Activated T-cell treated with anti-CD3 and anti-CD28 coated beads, Interleukin-2, amount 50 U/mL, for 24 hours (primary cell): ENCODE measurements around the gene CTPS1.

ENCODE experiments used
- DNase-seq: peaks from one replicate; pipeline ENCODE4 v3.0.0-alpha.2; 2020
- H3K27ac Mint-ChIP-seq: 2 replicates; pipeline ENCODE4 v1.8.0; 2020; ENCODE audit warnings: mild to moderate bottlenecking, mixed read lengths
- H3K27me3 Mint-ChIP-seq: 2 replicates; pipeline ENCODE4 v1.8.0; 2020; ENCODE audit warnings: mixed read lengths
- H3K36me3 Mint-ChIP-seq: 2 replicates; pipeline ENCODE4 v1.8.0; 2020; ENCODE audit warnings: low read depth, mixed read lengths
- H3K4me1 Mint-ChIP-seq: 2 replicates; pipeline ENCODE4 v1.8.0; 2020; ENCODE audit warnings: low read depth, mixed read lengths
- H3K4me3 Mint-ChIP-seq: 2 replicates; pipeline ENCODE4 v1.8.0; 2020; ENCODE audit warnings: mild to moderate bottlenecking, moderate library complexity, mixed read lengths
- H3K9me3 Mint-ChIP-seq: 2 replicates; pipeline ENCODE4 v1.8.0; 2020; ENCODE audit warnings: mixed read lengths

CTPS1 gene

GRCh38 chr1:40997096-40997495 lies 17.6 kb downstream of the CTPS1 start:
- Mint-ChIP-seq H3K4me3 (no peak overlapping the region), H3K9me3 (no peaks in the 10 kb centered on the region), H3K4me1 (peaks cover 20% of the 10 kb centered on the region), H3K36me3 (peaks cover 95% of the 10 kb centered on the region), H3K27ac (no peak overlapping the region), H3K27me3 (no peaks in the 10 kb centered on the region)
- no peak for DNase-seq

GRCh38 chr1:40998668-40999067 lies 19.2 kb downstream of the CTPS1 start:
- DNase-seq, result no peak
- H3K9me3 Mint-ChIP-seq, result no peaks in the 10 kb centered on the region
- H3K4me3 Mint-ChIP-seq, result no peak overlapping the region
- H3K36me3 Mint-ChIP-seq, result peaks cover 96% of the 10 kb centered on the region
- peaks cover 33% of the 10 kb centered on the region for H3K4me1 Mint-ChIP-seq
- no peaks in the 10 kb centered on the region for H3K27me3 Mint-ChIP-seq
- H3K27ac Mint-ChIP-seq, result no peak overlapping the region

DNA sequence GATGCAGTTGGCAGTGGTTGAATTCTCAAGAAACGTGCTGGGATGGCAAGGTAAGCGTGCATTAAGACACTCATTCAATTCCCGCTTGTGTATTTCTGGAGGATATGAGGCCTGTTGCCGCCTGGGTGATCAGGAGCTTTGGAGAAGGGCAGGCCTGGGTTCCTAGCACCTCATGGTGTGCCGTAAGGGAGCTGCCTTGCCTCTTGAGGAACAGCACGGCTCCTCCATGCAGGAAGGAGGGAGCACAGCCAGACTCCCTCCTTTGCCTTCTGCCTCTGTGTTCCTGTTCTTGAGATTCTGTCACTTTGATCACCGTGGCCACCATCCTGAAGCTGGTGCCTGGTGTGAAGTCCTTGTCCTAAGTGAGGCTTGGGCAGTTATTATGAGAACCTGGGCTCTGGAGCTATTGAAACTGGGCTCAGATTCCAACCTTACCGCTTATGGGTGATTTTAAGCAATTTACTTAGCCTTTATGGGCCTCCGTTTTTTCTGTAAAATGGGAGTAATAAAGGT lies 23.7 kb downstream of the CTPS1 start:
- Mint-ChIP-seq H3K9me3 (no peaks in the 10 kb centered on the region), H3K4me3 (no peak overlapping the region), H3K27ac (peak overlapping the region; percentile 65), H3K36me3 (peaks cover 97% of the 10 kb centered on the region), H3K27me3 (no peaks in the 10 kb centered on the region), H3K4me1 (peaks cover 35% of the 10 kb centered on the region)
- DNase-seq, result no peak

DNA sequence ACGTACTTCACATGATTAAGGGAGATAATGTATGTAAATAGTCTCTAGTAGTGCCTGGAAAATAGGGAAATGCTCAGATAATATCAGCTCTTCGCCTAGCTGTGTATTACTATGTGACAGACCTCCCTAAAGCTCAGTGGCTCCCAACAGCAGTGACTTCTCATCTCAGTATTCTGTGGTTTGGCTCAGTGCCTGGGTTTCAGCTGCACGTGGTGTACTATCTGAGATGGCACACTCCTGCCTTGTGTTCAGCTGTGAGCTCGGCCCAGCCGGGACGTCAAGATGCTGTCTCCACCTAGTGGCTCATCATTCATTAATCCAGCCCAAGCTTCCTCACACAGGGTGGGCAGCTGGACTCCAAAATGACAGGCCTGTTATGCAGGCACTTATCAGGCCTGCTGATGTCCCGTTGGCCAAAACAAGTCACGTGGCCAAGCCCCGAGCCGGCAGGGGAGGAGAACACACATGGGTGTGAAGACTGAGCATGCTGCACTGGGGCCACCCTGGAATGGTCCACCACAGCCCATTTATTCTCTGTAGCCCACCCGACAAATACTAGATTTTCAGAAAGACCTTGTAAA lies 24.2 kb downstream of the CTPS1 start:
- peak; percentile 81 for DNase-seq
- H3K27ac Mint-ChIP-seq, result peak overlapping the region; percentile 65
- H3K4me3 Mint-ChIP-seq, result no peak overlapping the region
- H3K36me3 Mint-ChIP-seq, result peaks cover 97% of the 10 kb centered on the region
- no peaks in the 10 kb centered on the region for H3K9me3 Mint-ChIP-seq
- no peaks in the 10 kb centered on the region for H3K27me3 Mint-ChIP-seq
- H3K4me1 Mint-ChIP-seq, result peaks cover 35% of the 10 kb centered on the region

- Mint-ChIP-seq H3K4me3 (no peak overlapping the region), H3K27ac (no peak overlapping the region), H3K4me1 (peaks cover 29% of the 10 kb centered on the region), H3K9me3 (no peaks in the 10 kb centered on the region), H3K36me3 (peaks cover 99% of the 10 kb centered on the region), H3K27me3 (no peaks in the 10 kb centered on the region)
- DNase-seq, result no peak
Measured at GRCh38 chr1:41005876-41006275, 26.4 kb downstream of the CTPS1 start.

DNA sequence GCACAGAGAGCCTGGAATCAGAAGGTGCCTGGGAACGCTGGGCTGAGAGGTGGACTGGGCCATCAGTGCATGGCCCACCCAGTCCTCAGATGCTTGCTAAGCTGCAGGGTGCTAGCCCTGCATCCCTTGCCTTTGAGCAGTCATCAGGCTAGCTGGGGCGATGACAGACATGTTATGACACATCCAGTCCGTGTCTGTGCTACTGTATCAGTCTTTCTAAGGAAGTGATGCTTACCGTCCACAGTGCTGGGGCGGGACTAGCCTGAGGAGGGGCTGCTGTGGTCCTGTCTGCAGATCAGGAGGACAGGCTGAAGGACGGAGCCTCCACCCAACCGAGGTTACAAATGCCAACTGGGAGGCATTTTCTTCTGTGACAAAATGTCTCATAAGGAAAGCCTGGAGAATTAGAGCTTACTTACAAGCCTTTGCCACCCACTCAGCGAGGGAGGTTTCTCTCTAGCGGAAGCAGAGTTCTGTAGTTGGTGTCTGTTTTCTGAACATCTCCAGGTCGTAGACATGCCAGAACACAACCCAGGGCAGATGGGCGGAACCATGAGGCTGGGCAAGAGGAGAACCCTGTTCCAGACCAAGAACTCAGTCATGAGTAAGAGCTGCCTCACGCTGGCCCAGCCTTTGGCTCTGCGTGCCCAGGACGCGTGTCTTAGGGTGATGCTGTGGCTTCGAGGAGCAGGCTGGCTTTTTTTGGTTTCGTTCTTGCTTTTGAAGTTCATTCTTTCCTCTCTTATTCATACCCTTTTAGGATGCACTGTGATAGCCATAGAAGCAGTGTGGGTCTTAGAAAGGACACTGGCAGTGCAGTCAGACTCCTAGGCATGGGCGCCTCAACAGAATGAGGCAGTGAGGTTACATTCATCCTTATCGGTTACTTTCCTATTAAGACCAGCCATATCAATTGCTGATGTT lies 27.7 kb downstream of the CTPS1 start:
- Mint-ChIP-seq H3K4me1 (peaks cover 18% of the 10 kb centered on the region), H3K27ac (peak overlapping the region; percentile 41), H3K9me3 (no peaks in the 10 kb centered on the region), H3K36me3 (peaks cover 100% of the 10 kb centered on the region), H3K4me3 (no peak overlapping the region), H3K27me3 (no peaks in the 10 kb centered on the region)
- no peak for DNase-seq

GRCh38 chr1:41009466-41009865 lies 30.0 kb downstream of the CTPS1 start:
- Mint-ChIP-seq H3K27me3 (no peaks in the 10 kb centered on the region), H3K4me3 (no peak overlapping the region), H3K27ac (peak overlapping the region; percentile 14), H3K9me3 (no peaks in the 10 kb centered on the region), H3K36me3 (peaks cover 99% of the 10 kb centered on the region), H3K4me1 (peaks cover 6% of the 10 kb centered on the region)
- no peak for DNase-seq

GRCh38 chr1:41010345-41010744 lies 30.8 kb downstream of the CTPS1 start:
- H3K4me3 Mint-ChIP-seq, result no peak overlapping the region
- no peak for DNase-seq
- H3K27ac Mint-ChIP-seq, result no peak overlapping the region
- H3K27me3 Mint-ChIP-seq, result no peaks in the 10 kb centered on the region
- H3K4me1 Mint-ChIP-seq, result peaks cover 6% of the 10 kb centered on the region
- peaks cover 99% of the 10 kb centered on the region for H3K36me3 Mint-ChIP-seq
- H3K9me3 Mint-ChIP-seq, result no peaks in the 10 kb centered on the region

GRCh38 chr1:41013024-41013423 lies 33.5 kb downstream of the CTPS1 start:
- no peak overlapping the region for H3K4me3 Mint-ChIP-seq
- H3K36me3 Mint-ChIP-seq, result peaks cover 98% of the 10 kb centered on the region
- H3K4me1 Mint-ChIP-seq, result peaks cover 6% of the 10 kb centered on the region
- no peaks in the 10 kb centered on the region for H3K9me3 Mint-ChIP-seq
- H3K27me3 Mint-ChIP-seq, result no peaks in the 10 kb centered on the region
- no peak for DNase-seq
- no peak overlapping the region for H3K27ac Mint-ChIP-seq

- no peaks in the 10 kb centered on the region for H3K9me3 Mint-ChIP-seq
- no peaks in the 10 kb centered on the region for H3K27me3 Mint-ChIP-seq
- H3K36me3 Mint-ChIP-seq, result peaks cover 97% of the 10 kb centered on the region
- peaks cover 6% of the 10 kb centered on the region for H3K4me1 Mint-ChIP-seq
- H3K4me3 Mint-ChIP-seq, result no peak overlapping the region
- H3K27ac Mint-ChIP-seq, result peak overlapping the region; percentile 5
- DNase-seq, result no peak
Measured at GRCh38 chr1:41013796-41014195, 34.3 kb downstream of the CTPS1 start.

GRCh38 chr1:41014871-41015270 lies 35.4 kb downstream of the CTPS1 start:
- H3K36me3 Mint-ChIP-seq, result peaks cover 97% of the 10 kb centered on the region
- H3K27ac Mint-ChIP-seq, result peak overlapping the region; percentile 62
- no peaks in the 10 kb centered on the region for H3K27me3 Mint-ChIP-seq
- H3K9me3 Mint-ChIP-seq, result no peaks in the 10 kb centered on the region
- H3K4me1 Mint-ChIP-seq, result peaks cover 6% of the 10 kb centered on the region
- no peak overlapping the region for H3K4me3 Mint-ChIP-seq
- no peak for DNase-seq

DNA sequence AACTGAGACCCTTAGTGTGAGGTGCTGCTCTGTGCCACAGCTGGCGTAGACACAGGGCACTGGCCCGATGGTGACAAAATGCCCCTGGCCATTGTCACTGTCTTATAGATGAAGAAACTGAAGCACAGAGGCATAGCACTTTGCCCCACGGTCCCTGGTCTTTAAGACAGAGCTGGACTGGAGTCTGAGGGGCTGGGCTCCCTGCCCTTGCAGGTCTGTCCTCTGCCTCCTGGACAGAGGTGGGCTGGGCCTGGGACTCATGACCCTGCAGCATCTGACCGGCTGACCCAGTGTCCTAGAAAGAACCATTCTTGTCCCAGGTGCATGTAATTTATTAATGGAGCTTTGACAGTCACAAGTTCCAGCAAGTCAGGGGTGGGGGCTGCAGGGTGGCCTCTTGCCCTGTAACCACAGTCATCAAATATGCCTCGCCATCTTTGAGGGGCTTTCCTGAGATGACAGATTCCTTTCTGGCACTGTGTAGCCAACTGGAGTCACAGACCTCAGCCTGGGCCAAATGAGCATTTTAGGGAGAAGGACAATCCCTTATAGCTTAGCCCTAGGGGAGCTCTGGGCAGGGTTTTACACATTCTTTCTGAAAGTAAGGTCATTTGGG lies 35.9 kb downstream of the CTPS1 start:
- no peak overlapping the region for H3K27ac Mint-ChIP-seq

GRCh38 chr1:41015897-41016470 lies 36.5 kb downstream of the CTPS1 start:
- no peak overlapping the region for H3K27ac Mint-ChIP-seq
- H3K27me3 Mint-ChIP-seq, result no peaks in the 10 kb centered on the region
- H3K36me3 Mint-ChIP-seq, result peaks cover 93% of the 10 kb centered on the region
- peaks cover 7% of the 10 kb centered on the region for H3K4me1 Mint-ChIP-seq
- no peak for DNase-seq
- H3K9me3 Mint-ChIP-seq, result no peaks in the 10 kb centered on the region
- H3K4me3 Mint-ChIP-seq, result no peak overlapping the region

More for the DNA sequence above, 35.9 kb downstream of the CTPS1 start:
- Mint-ChIP-seq H3K4me3 (no peak overlapping the region), H3K9me3 (no peaks in the 10 kb centered on the region), H3K36me3 (peaks cover 97% of the 10 kb centered on the region), H3K4me1 (peaks cover 7% of the 10 kb centered on the region), H3K27me3 (no peaks in the 10 kb centered on the region)
- DNase-seq, result no peak

DNA sequence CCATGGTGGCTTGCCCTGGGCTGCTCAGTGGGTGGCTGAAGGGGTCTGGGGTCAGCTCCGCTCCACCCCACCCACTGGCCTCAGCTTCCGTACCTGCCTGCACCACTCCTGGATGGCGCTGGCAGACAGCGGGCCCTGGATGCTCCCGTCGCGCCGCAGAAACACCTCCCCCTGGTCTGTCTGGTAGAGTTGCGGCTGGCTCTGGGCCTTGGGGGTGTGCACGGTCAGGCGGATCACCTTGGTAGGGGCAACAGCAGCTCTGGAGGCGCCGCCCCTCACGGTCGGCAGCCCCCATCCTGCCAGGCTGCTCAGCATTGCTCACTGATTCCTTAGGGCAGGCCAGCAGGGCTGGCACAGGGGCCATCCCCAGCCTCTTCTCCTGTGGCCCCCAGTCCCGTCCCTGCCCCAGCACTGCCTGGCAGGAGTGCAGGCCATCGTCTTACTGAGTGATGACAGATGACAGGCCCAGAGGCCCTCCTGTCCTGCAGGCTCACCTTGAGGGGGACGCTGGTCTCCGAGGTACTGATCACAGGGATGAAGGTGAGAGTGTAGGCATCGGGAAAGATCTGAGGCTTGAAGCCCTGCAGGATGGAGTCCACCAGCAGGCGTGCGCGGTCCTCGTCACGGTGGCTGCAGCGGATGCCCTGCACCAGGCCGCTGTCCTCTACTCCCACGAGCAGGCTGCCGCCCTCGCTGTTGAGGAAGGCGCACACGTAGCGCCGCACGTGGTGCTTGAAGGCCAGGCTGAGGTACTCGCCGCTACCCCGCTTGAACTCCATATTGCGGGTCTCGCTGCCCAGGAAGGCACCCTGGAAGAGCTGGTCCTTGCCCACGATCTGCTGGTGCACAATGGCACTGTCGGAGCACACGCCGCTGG lies 37.9 kb downstream of the CTPS1 start:
- Mint-ChIP-seq H3K27me3 (no peaks in the 10 kb centered on the region), H3K9me3 (no peaks in the 10 kb centered on the region), H3K4me3 (no peak overlapping the region), H3K27ac (no peak overlapping the region), H3K4me1 (peaks cover 7% of the 10 kb centered on the region), H3K36me3 (peaks cover 90% of the 10 kb centered on the region)
- DNase-seq, result no peak
